Caco-2 (cell line): Measurements from ENCODE around the gene TGOLN2. TPM values are rescaled to one million over a fixed set of nuclear protein-coding genes. Genes with fewer than 3 reads are reported as not detected.

Source experiments
- BruUV-seq: library from RNA; stranded (reverse); fragments of 400-500 nt; replicated peaks from 2 replicates; lab custom pipeline; 2021; lab: Mats Ljungman, UMichigan
- CTCF ChIA-PET: fragments of 300-600 bp; sonication (Branson Sonifier 250); formaldehyde crosslinking; loops from one replicate; lab custom pipeline; 2022; ENCODE audit warnings: antibody characterized with exemption; lab: Charles Lee
- POLR2A ChIA-PET: fragments of 300-600 bp; sonication (Branson Sonifier 250); formaldehyde crosslinking; loops from one replicate; lab custom pipeline; 2022; ENCODE audit warnings: antibody characterized with exemption; lab: Charles Lee
- DNase-seq, 2 experiments: peaks; one replicate each; pipeline versions ENCODE4 v3.0.0 to v3.0.0-alpha.2; 2020 to 2022
- H3K27me3 ChIP-seq: replicated peaks from 2 replicates; pipeline ENCODE4 v1.6.0; 2011; ENCODE audit warnings: low read length; ENCODE audit not compliant: control insufficient read depth, insufficient read depth
- H3K36me3 ChIP-seq: 2 replicates; pipeline ENCODE4 v1.5.1; 2011; ENCODE audit warnings: low read length; ENCODE audit not compliant: control insufficient read depth, insufficient read depth
- H3K4me1 ChIP-seq: fragments of 250-450 bp; sonication (Bioruptor Pico); 2 replicates; pipeline ENCODE4 v1.5.1; 2020; ENCODE audit warnings: mild to moderate bottlenecking
- H3K4me3 ChIP-seq: 2 replicates; pipeline ENCODE4 v1.5.1; 2011; ENCODE audit warnings: low read depth, mild to moderate bottlenecking, control low read depth, low read length
- H3K9me3 ChIP-seq: fragments of 250-450 bp; sonication (Bioruptor Pico); 2 replicates; pipeline ENCODE4 v1.5.1; 2020; ENCODE audit warnings: mild to moderate bottlenecking, moderate library complexity
- H3K27ac Mint-ChIP-seq: one replicate; pipeline ENCODE4 v1.8.0; 2022; ENCODE audit warnings: mixed read lengths; ENCODE audit not compliant: unreplicated experiment
- H3K27me3 Mint-ChIP-seq: one replicate; pipeline ENCODE4 v1.8.0; 2022; ENCODE audit warnings: mixed read lengths; ENCODE audit not compliant: insufficient read depth, unreplicated experiment
- H3K36me3 Mint-ChIP-seq: one replicate; pipeline ENCODE4 v1.8.0; 2022; ENCODE audit warnings: mild to moderate bottlenecking, mixed read lengths; ENCODE audit not compliant: insufficient read depth, unreplicated experiment
- H3K4me1 Mint-ChIP-seq: one replicate; pipeline ENCODE4 v1.8.0; 2022; ENCODE audit warnings: low read depth, mixed read lengths; ENCODE audit not compliant: unreplicated experiment
- H3K4me3 Mint-ChIP-seq: one replicate; pipeline ENCODE4 v1.8.0; 2022; ENCODE audit warnings: mild to moderate bottlenecking, moderate library complexity, mixed read lengths; ENCODE audit not compliant: unreplicated experiment
- H3K9me3 Mint-ChIP-seq: one replicate; pipeline ENCODE4 v1.8.0; 2022; ENCODE audit warnings: mixed read lengths; ENCODE audit not compliant: unreplicated experiment
- CTCF ChIP-seq, 2 experiments: fragments of 200-600 bp in 1 of 2; IDR thresholded peaks; 1 replicate in 1 of 2; 2 replicates in 1 of 2; pipeline versions ENCODE4 v1.5.1 to v1.8.0; 2011 to 2022; ENCODE audit warnings: antibody characterized with exemption in 1 of 2, control low read depth in 1 of 2, inconsistent platforms in 1 of 2, low read depth in 1 of 2, low read length in 1 of 2, mild to moderate bottlenecking in 1 of 2, moderate library complexity in 1 of 2; ENCODE audit not compliant: insufficient read depth in 1 of 2, severe bottlenecking in 1 of 2, unreplicated experiment in 1 of 2
- intact Hi-C: fragments of 100-400 bp; cut with micrococcal nuclease; formaldehyde crosslinking; loops from one replicate; pipeline ENCODE4 v1.10.0; 2022; ENCODE audit not compliant: unreplicated experiment
- total RNA-seq: library from RNA; stranded (reverse); gene quantifications from 2 replicates; pipeline ENCODE4 v1.2.3, GENCODE V29; 2022

TGOLN2 gene
- total RNA-seq, 1 experiment from 2014 or later: 119 TPM

DNA sequence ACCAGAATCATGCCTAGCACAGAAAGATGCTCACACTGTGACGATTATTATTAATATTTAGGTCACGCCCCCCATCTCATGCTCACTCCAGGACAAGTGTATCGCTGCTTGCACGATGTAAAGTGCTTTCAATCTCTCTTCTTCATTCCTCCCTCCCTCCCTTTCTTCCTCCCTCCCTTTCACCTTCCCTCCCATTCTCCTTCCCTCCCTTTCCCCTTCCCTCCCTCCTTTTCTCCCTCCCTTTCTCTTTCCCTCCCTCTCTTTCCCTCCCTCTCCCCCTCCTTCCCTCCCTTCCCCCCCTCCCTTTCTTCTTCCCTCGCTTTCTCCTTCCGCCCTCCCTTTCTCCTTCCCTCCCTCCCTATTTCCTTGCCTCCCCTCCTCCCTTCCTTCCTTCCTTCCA, 19.6 kb downstream of the TGOLN2 start:
- Mint-ChIP-seq H3K36me3 (peaks cover 23% of the 10 kb centered on the region), H3K27ac (no peak overlapping the region), H3K9me3 (no peaks in the 10 kb centered on the region), H3K4me3 (no peak overlapping the region), H3K27me3 (no peaks in the 10 kb centered on the region), H3K4me1 (peaks cover 13% of the 10 kb centered on the region)
- intact Hi-C loops: no loop called here
- no peak for TF ChIP-seq CTCF (IDR thresholded peaks at IDR 0.05; ENCODE audit: insufficient read depth in 1 of 2, low read depth in 1 of 2, low read length in 1 of 2, severe bottlenecking in 1 of 2, unreplicated experiment in 1 of 2)
- Histone ChIP-seq H3K36me3 (no peaks in the 10 kb centered on the region; the same call in 1 of the 2 replicates), H3K4me1 (peaks cover 12% of the 10 kb centered on the region), H3K9me3 (no peaks in the 10 kb centered on the region), H3K4me3 (no peak overlapping the region), H3K27me3 (no peaks in the 10 kb centered on the region)
- CTCF ChIA-PET: no interaction called here
- no TSS peak for BruUV-seq
- POLR2A ChIA-PET: no interaction called here
- DNase-seq: no peak

GRCh38 chr2:85307527-85307897, 20.3 kb downstream of the TGOLN2 start:
- no peak for TF ChIP-seq CTCF (IDR thresholded peaks at IDR 0.05; ENCODE audit: insufficient read depth in 1 of 2, low read depth in 1 of 2, low read length in 1 of 2, severe bottlenecking in 1 of 2, unreplicated experiment in 1 of 2)
- H3K27ac Mint-ChIP-seq: peak overlapping the region; percentile 63
- ChIA-PET POLR2A (no interaction called here), CTCF (interaction anchor here (1.3 kb wide), 1 partner anchor 244 kb away, joined by 6 read pairs; no protein-coding TSS in a partner anchor)
- intact Hi-C loops: no loop called here
- H3K4me3 Mint-ChIP-seq: no peak overlapping the region
- no TSS peak for BruUV-seq
- no peaks in the 10 kb centered on the region for H3K9me3 Mint-ChIP-seq
- peaks cover 12% of the 10 kb centered on the region for H3K4me1 ChIP-seq
- peaks cover 23% of the 10 kb centered on the region for H3K36me3 Mint-ChIP-seq
- no peaks in the 10 kb centered on the region for H3K27me3 ChIP-seq
- no peaks in the 10 kb centered on the region for H3K27me3 Mint-ChIP-seq
- no peak for DNase-seq
- no peaks in the 10 kb centered on the region for H3K9me3 ChIP-seq
- H3K4me1 Mint-ChIP-seq: peaks cover 13% of the 10 kb centered on the region
- H3K36me3 ChIP-seq: no peaks in the 10 kb centered on the region; the same call in 1 of the 2 replicates
- H3K4me3 ChIP-seq: no peak overlapping the region

DNA sequence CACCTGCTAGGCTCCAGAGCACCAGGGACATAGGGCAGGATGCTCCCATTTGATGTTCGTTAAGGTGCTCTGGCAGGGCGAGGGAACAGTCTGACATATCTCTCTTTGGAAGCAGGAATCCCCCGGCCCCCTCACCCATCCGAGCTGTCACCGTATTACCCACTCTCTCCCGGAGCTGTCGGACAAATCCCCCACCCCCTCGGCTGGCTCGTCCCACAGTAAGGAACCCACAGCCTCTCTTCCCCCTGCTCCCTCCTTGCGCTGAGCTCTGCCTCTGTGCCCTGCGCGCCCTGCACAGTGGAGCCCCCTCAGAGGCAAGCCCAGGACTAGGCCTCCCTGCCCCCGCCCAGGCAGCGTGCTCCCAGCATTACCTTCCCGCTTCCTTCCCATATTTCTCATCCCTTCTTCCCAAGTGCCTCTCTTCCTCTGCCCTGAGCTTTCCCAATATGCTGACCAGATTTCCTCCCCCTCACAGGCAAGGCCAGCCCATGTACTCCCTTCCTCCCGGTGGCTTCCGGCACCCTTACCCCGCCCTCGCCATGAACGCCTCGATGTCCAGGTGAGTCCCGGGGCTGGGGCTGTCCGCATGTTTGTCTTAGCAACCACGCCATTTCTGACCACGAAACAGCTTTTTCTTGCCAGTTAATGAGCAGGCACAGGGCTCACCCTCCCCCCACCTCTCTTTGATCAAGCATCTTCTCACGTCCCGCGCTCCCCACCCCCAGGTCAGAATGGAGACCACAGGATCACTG, 23.8 kb downstream of the TGOLN2 start:
- peaks cover 13% of the 10 kb centered on the region for H3K36me3 Mint-ChIP-seq
- ChIA-PET CTCF (no interaction called here), POLR2A (no interaction called here)
- peaks cover 12% of the 10 kb centered on the region for H3K4me1 ChIP-seq
- no peak for TF ChIP-seq CTCF (IDR thresholded peaks at IDR 0.05; ENCODE audit: insufficient read depth in 1 of 2, low read depth in 1 of 2, low read length in 1 of 2, severe bottlenecking in 1 of 2, unreplicated experiment in 1 of 2)
- DNase-seq: peak in 1 of 2 experiments; percentile 31
- H3K36me3 ChIP-seq: no peaks in the 10 kb centered on the region; the same call in 1 of the 2 replicates
- no peaks in the 10 kb centered on the region for H3K9me3 Mint-ChIP-seq
- H3K4me1 Mint-ChIP-seq: peaks cover 12% of the 10 kb centered on the region
- BruUV-seq: no TSS peak
- no peaks in the 10 kb centered on the region for H3K27me3 ChIP-seq
- H3K27ac Mint-ChIP-seq: no peak overlapping the region
- no peak overlapping the region for H3K4me3 Mint-ChIP-seq
- H3K9me3 ChIP-seq: no peaks in the 10 kb centered on the region
- intact Hi-C loops: no loop called here
- no peak overlapping the region for H3K4me3 ChIP-seq
- H3K27me3 Mint-ChIP-seq: no peaks in the 10 kb centered on the region
